HPDE6-E6E7 (cell line): ENCODE data around the gene CYP3A5.
"Not testable (repeated sequence)": the region's sequence is repeated elsewhere in the genome, so short reads cannot be mapped to it uniquely, and the experiment has no call there.

Experiments used
- DNase-seq: peaks from one replicate; pipeline ENCODE4 v3.0.0; 2011; ENCODE audit warnings: missing footprints; ENCODE audit errors: extremely low spot score

Gene CYP3A5

GRCh38 chr7:99685871-99686608, 6.2 kb upstream of the CYP3A5 start:
- DNase-seq = not testable (repeated sequence)

- DNase-seq = no peak
These were observed 5.4 kb upstream of the CYP3A5 start for GRCh38 chr7:99685129-99685758.

GRCh38 chr7:99679032-99679399, 780 bp downstream of the CYP3A5 start:
- DNase-seq = peak; percentile 66

GRCh38 chr7:99677648-99678045, 2.1 kb downstream of the CYP3A5 start:
- no peak for DNase-seq

GRCh38 chr7:99677013-99677647, 2.7 kb downstream of the CYP3A5 start:
- DNase-seq = no peak

GRCh38 chr7:99674995-99675742, 4.6 kb downstream of the CYP3A5 start:
- DNase-seq = no peak

GRCh38 chr7:99672573-99672972, 7.2 kb downstream of the CYP3A5 start:
- no peak for DNase-seq

GRCh38 chr7:99669782-99670181, 10.0 kb downstream of the CYP3A5 start:
- DNase-seq = no peak

GRCh38 chr7:99668541-99668940, 11.3 kb downstream of the CYP3A5 start:
- DNase-seq = no peak

- no peak for DNase-seq
These were observed 12.6 kb downstream of the CYP3A5 start for GRCh38 chr7:99667179-99667578.

GRCh38 chr7:99666013-99666395, 13.8 kb downstream of the CYP3A5 start:
- no peak for DNase-seq

- no peak for DNase-seq
These were observed 14.3 kb downstream of the CYP3A5 start for GRCh38 chr7:99665312-99666012.

GRCh38 chr7:99657879-99658278, 21.9 kb downstream of the CYP3A5 start:
- DNase-seq = not testable (repeated sequence)

- DNase-seq = not testable (repeated sequence)
These were observed 25.2 kb downstream of the CYP3A5 start for GRCh38 chr7:99654626-99655025.

GRCh38 chr7:99653754-99654153, 26.0 kb downstream of the CYP3A5 start:
- no peak for DNase-seq

GRCh38 chr7:99653269-99653668, 26.5 kb downstream of the CYP3A5 start:
- not testable (repeated sequence) for DNase-seq

- no peak for DNase-seq
These were observed 27.1 kb downstream of the CYP3A5 start for GRCh38 chr7:99652671-99653070.

- DNase-seq = no peak
These were observed 28.5 kb downstream of the CYP3A5 start for GRCh38 chr7:99651290-99651689.

- no peak for DNase-seq
These were observed 31.0 kb downstream of the CYP3A5 start for GRCh38 chr7:99648843-99649242.

GRCh38 chr7:99645590-99645989, 34.2 kb downstream of the CYP3A5 start:
- DNase-seq = no peak

- no peak for DNase-seq
These were observed 35.4 kb downstream of the CYP3A5 start for GRCh38 chr7:99644431-99644830.

GRCh38 chr7:99643464-99643863, 36.3 kb downstream of the CYP3A5 start:
- no peak for DNase-seq
